H1 (cell line): Measurements from ENCODE around the gene SCARB1. TPM values are rescaled to one million over a fixed set of nuclear protein-coding genes. Genes with fewer than 3 reads are reported as not detected.
A peak's percentile ranks its signal among the peaks of the same experiment; 100 is the strongest.

Source experiments
- CTCF ChIA-PET: fragments of 300-600 bp; sonication (Branson Sonifier 250); formaldehyde crosslinking; loops from one replicate; lab custom pipeline; 2021; ENCODE audit not compliant: partially characterized antibody; lab: Charles Lee
- POLR2A ChIA-PET: fragments of 300-600 bp; sonication (Branson Sonifier 250); formaldehyde crosslinking; loops from one replicate; lab custom pipeline; 2021; ENCODE audit warnings: inconsistent platforms; ENCODE audit not compliant: partially characterized antibody; lab: Charles Lee
- DNase-seq, 2 experiments: peaks; one replicate each; pipeline versions ENCODE4 v3.0.0 to v3.0.0-alpha.2; 2010 to 2022; ENCODE audit warnings: low spot score in 2 of 2, low read depth in 1 of 2, mixed read lengths in 1 of 2
- FAIRE-seq: peaks from 2 replicates; lab custom pipeline; 2011; peaks lifted over from hg19 to GRCh38; lab: Jason Lieb, UNC
- H2AFZ ChIP-seq: 2 replicates; pipeline ENCODE4 v1.8.1; 2012; ENCODE audit warnings: low read length, inconsistent platforms
- H2AK5ac ChIP-seq: 2 replicates; pipeline ENCODE4 v1.6.1; 2013; ENCODE audit warnings: low read depth, low read length
- H2BK120ac ChIP-seq: replicated peaks from 2 replicates; pipeline ENCODE3; 2013; ENCODE audit warnings: low read depth, low read length, inconsistent platforms
- H2BK12ac ChIP-seq: 2 replicates; pipeline ENCODE4 v1.6.1; 2013; ENCODE audit warnings: low read depth, low read length
- H2BK15ac ChIP-seq: 2 replicates; pipeline ENCODE4 v1.6.1; 2013; ENCODE audit warnings: low read length
- H2BK20ac ChIP-seq: 2 replicates; pipeline ENCODE4 v1.6.1; 2013; ENCODE audit warnings: low read length
- H2BK5ac ChIP-seq: 2 replicates; pipeline ENCODE4 v1.6.1; 2013; ENCODE audit warnings: low read depth, low read length
- H3K14ac ChIP-seq: 2 replicates; pipeline ENCODE4 v1.6.1; 2013; ENCODE audit warnings: inconsistent platforms; ENCODE audit not compliant: insufficient read length
- H3K18ac ChIP-seq: 2 replicates; pipeline ENCODE4 v1.6.1; 2013; ENCODE audit warnings: low read length; ENCODE audit errors: extremely low read depth
- H3K23ac ChIP-seq: 2 replicates; pipeline ENCODE4 v1.6.1; 2013; ENCODE audit warnings: inconsistent platforms; ENCODE audit not compliant: insufficient read length
- H3K23me2 ChIP-seq: 2 replicates; pipeline ENCODE4 v1.6.1; 2013; ENCODE audit warnings: low read depth, low read length
- H3K27ac ChIP-seq: 2 replicates; pipeline ENCODE4 v1.6.1; 2011; ENCODE audit warnings: low read depth, low read length, inconsistent platforms
- H3K27me3 ChIP-seq, 4 experiments: replicated peaks in 1 of 4; 1 replicate in 1 of 4; 2 replicates in 3 of 4; pipeline versions ENCODE4 v1.6.1 to v1.8.1; 2011 to 2013; ENCODE audit warnings: low read length in 3 of 4, mild to moderate bottlenecking in 3 of 4, inconsistent platforms in 2 of 4, mixed read lengths in 2 of 4, moderate library complexity in 1 of 4; ENCODE audit not compliant: control insufficient read depth in 3 of 4, insufficient read depth in 3 of 4; ENCODE audit errors: extremely low read depth in 1 of 4
- H3K36me3 ChIP-seq, 4 experiments: 2 replicates each; pipeline versions ENCODE4 v1.6.1 to v1.8.1; 2011 to 2013; ENCODE audit warnings: mild to moderate bottlenecking in 4 of 4, low read length in 3 of 4, moderate library complexity in 2 of 4, control low read depth in 1 of 4, inconsistent platforms in 1 of 4; ENCODE audit not compliant: insufficient read depth in 4 of 4, control insufficient read depth in 2 of 4
- H3K4ac ChIP-seq: replicated peaks from 2 replicates; pipeline ENCODE3; 2013; ENCODE audit warnings: low read length, low read depth, mixed read lengths, inconsistent platforms; ENCODE audit not compliant: insufficient read length
- H3K4me1 ChIP-seq, 4 experiments: replicated peaks in 1 of 4; 1 replicate in 1 of 4; 2 replicates in 3 of 4; pipeline versions ENCODE4 v1.6.1 to v1.8.1; 2011 to 2013; ENCODE audit warnings: low read length in 3 of 4, inconsistent platforms in 2 of 4, mixed read lengths in 1 of 4; ENCODE audit not compliant: insufficient read depth in 4 of 4, control insufficient read depth in 3 of 4
- H3K4me2 ChIP-seq, 2 experiments: 2 replicates each; pipeline versions ENCODE4 v1.6.1 to v1.8.1; 2011 to 2013; ENCODE audit warnings: low read depth in 2 of 2, low read length in 2 of 2, control low read depth in 1 of 2, inconsistent platforms in 1 of 2, mild to moderate bottlenecking in 1 of 2; ENCODE audit not compliant: insufficient read depth in 1 of 2
- H3K4me3 ChIP-seq, 4 experiments: fragments of 200-600, 300-600 bp in 1 of 4; sonication (generic), shearing (Covaris generic), sonication (Bioruptor Twin) in 1 of 4; 2 replicates each; pipeline versions ENCODE4 v1.5.1 to v1.8.1; 2011 to 2016; ENCODE audit warnings: low read length in 4 of 4, low read depth in 3 of 4, control low read depth in 2 of 4, inconsistent platforms in 2 of 4, mild to moderate bottlenecking in 2 of 4, mixed read lengths in 1 of 4, moderate library complexity in 1 of 4; ENCODE audit not compliant: insufficient read depth in 2 of 4; ENCODE audit errors: extremely low read depth in 1 of 4
- H3K56ac ChIP-seq: replicated peaks from 2 replicates; pipeline ENCODE3; 2013; ENCODE audit warnings: low read depth, mild to moderate bottlenecking, mixed read lengths, low read length, inconsistent platforms; ENCODE audit not compliant: insufficient read length
- H3K79me1 ChIP-seq: 2 replicates; pipeline ENCODE4 v1.6.1; 2013; ENCODE audit warnings: low read depth, low read length, control low read depth
- H3K79me2 ChIP-seq, 2 experiments: 2 replicates each; pipeline versions ENCODE4 v1.6.1 to v1.8.1; 2012 to 2013; ENCODE audit warnings: low read length in 2 of 2, mild to moderate bottlenecking in 2 of 2, inconsistent platforms in 1 of 2; ENCODE audit not compliant: insufficient read depth in 2 of 2, control insufficient read depth in 1 of 2
- H3K9ac ChIP-seq, 4 experiments: replicated peaks in 1 of 4; 1 replicate in 1 of 4; 2 replicates in 3 of 4; pipeline versions ENCODE4 v1.6.1 to v1.8.1; 2011 to 2013; ENCODE audit warnings: low read depth in 3 of 4, low read length in 3 of 4, control low read depth in 2 of 4, mild to moderate bottlenecking in 2 of 4, moderate library complexity in 2 of 4, inconsistent platforms in 1 of 4; ENCODE audit errors: extremely low read depth in 1 of 4
- H3K9me3 ChIP-seq, 2 experiments: 2 replicates each; pipeline versions ENCODE4 v1.6.1 to v1.8.1; 2012 to 2013; ENCODE audit warnings: mild to moderate bottlenecking in 2 of 2, moderate library complexity in 2 of 2, control low read depth in 1 of 2, inconsistent platforms in 1 of 2, low read depth in 1 of 2, low read length in 1 of 2, mixed read lengths in 1 of 2; ENCODE audit not compliant: insufficient read depth in 2 of 2
- H4K20me1 ChIP-seq, 2 experiments: replicated peaks in 1 of 2; 2 replicates each; pipeline versions ENCODE3 to v1.8.1; 2011 to 2013; ENCODE audit warnings: inconsistent platforms in 2 of 2, low read length in 2 of 2, mild to moderate bottlenecking in 1 of 2; ENCODE audit not compliant: insufficient read depth in 2 of 2, control insufficient read depth in 1 of 2
- H4K5ac ChIP-seq: 2 replicates; pipeline ENCODE4 v1.6.1; 2013; ENCODE audit warnings: low read length, low read depth, mixed read lengths, inconsistent platforms; ENCODE audit not compliant: insufficient read length
- H4K8ac ChIP-seq: 2 replicates; pipeline ENCODE4 v1.8.0; 2013; ENCODE audit warnings: mild to moderate bottlenecking, moderate library complexity, low read length, inconsistent platforms; ENCODE audit not compliant: insufficient read depth; ENCODE audit errors: extremely low read depth
- H4K91ac ChIP-seq: replicated peaks from 2 replicates; pipeline ENCODE3; 2013; ENCODE audit warnings: low read length, mixed read lengths, inconsistent platforms; ENCODE audit not compliant: insufficient read length
- BCL11A ChIP-seq, 2 experiments: IDR thresholded peaks; one replicate each; pipeline ENCODE4 v1.6.1; 2011; ENCODE audit warnings: low read depth in 2 of 2, low read length in 2 of 2, mild to moderate bottlenecking in 2 of 2
- BRCA1 ChIP-seq: IDR thresholded peaks from 2 replicates; pipeline ENCODE4 v1.6.1; 2012; ENCODE audit warnings: low read depth, low read length, improper control_type of control experiment
- CBX8 ChIP-seq: fragments of 300-800, 300-1000 bp; sonication (generic); IDR thresholded peaks from 2 replicates; pipeline ENCODE4 v1.7.1; 2016; ENCODE audit warnings: low read depth, low read length, borderline replicate concordance
- CREB1 ChIP-seq: IDR thresholded peaks from 2 replicates; pipeline ENCODE4 v1.6.1; 2012; ENCODE audit warnings: inconsistent platforms
- EGR1 ChIP-seq: IDR thresholded peaks from 2 replicates; pipeline ENCODE4 v1.6.1; 2011; ENCODE audit warnings: low read depth, low read length, borderline replicate concordance
- JUN ChIP-seq: IDR thresholded peaks from 2 replicates; pipeline ENCODE4 v1.6.1; 2011; ENCODE audit warnings: low read depth, mild to moderate bottlenecking, improper control_type of control experiment, low read length
- PHF8 ChIP-seq: fragments of 200-600 bp; sonication (generic); conservative IDR thresholded peaks from 2 replicates; pipeline ENCODE4 v1.7.1; 2012; ENCODE audit warnings: low read depth, mild to moderate bottlenecking, inconsistent platforms, low read length, moderate library complexity
- POU5F1 ChIP-seq: IDR thresholded peaks from 2 replicates; pipeline ENCODE4 v1.6.1; 2011; ENCODE audit warnings: low read depth, mild to moderate bottlenecking, low read length, moderate library complexity
- TAF1 ChIP-seq: IDR thresholded peaks from 2 replicates; pipeline ENCODE4 v1.6.1; 2011; ENCODE audit warnings: mild to moderate bottlenecking, low read depth, low read length
- WGBS, 2 experiments: shearing (Covaris generic) in 1 of 2; methylation state at CpG; one replicate each; pipeline versions ENCODE4 v1.1.6 to v1.1.7; 2013 to 2015; ENCODE audit warnings: low lambda C conversion rate in 2 of 2, mixed read lengths in 2 of 2, inconsistent platforms in 1 of 2, low coverage in 1 of 2, missing lambda C conversion rate in 1 of 2; ENCODE audit not compliant: insufficient replicate concordance in 2 of 2, insufficient coverage in 1 of 2, insufficient read length in 1 of 2; ENCODE audit errors: extremely low coverage in 1 of 2, missing lambda C conversion rate in 1 of 2; 5-methylcytosine and 5-hydroxymethylcytosine counted together
- polyA plus RNA-seq, 7 experiments: library from polyadenylated mRNA; depleted of rRNA in 3 of 7; stranded (reverse) in 5 of 7; unstranded in 2 of 7; fragments of >200 nt in 5 of 7; fragments of 200-250 nt in 2 of 7; gene quantifications; 1 replicate in 5 of 7; 2 replicates in 1 of 7; 4 replicates in 1 of 7; pipeline versions ENCODE4 v1.2.1 to v1.2.3, GENCODE V29; 2011 to 2013; ENCODE audit warnings: missing spikeins in 2 of 7, mixed read lengths in 2 of 7
- total RNA-seq: library from RNA; stranded (reverse); fragmentation: NEBNext Ultra II Directional; extraction: Animal tissue kit (Norgen Biotek cat#: 25700); gene quantifications from 2 replicates; pipeline ENCODE4 v1.2.1, GENCODE V29; 2021

Gene SCARB1
- total and polyA plus RNA-seq, 2 of the 8 experiments (the other 6 are each of a cell fraction or from before 2014, with no cell fraction given), result 45.3 to 57.1 TPM

DNA sequence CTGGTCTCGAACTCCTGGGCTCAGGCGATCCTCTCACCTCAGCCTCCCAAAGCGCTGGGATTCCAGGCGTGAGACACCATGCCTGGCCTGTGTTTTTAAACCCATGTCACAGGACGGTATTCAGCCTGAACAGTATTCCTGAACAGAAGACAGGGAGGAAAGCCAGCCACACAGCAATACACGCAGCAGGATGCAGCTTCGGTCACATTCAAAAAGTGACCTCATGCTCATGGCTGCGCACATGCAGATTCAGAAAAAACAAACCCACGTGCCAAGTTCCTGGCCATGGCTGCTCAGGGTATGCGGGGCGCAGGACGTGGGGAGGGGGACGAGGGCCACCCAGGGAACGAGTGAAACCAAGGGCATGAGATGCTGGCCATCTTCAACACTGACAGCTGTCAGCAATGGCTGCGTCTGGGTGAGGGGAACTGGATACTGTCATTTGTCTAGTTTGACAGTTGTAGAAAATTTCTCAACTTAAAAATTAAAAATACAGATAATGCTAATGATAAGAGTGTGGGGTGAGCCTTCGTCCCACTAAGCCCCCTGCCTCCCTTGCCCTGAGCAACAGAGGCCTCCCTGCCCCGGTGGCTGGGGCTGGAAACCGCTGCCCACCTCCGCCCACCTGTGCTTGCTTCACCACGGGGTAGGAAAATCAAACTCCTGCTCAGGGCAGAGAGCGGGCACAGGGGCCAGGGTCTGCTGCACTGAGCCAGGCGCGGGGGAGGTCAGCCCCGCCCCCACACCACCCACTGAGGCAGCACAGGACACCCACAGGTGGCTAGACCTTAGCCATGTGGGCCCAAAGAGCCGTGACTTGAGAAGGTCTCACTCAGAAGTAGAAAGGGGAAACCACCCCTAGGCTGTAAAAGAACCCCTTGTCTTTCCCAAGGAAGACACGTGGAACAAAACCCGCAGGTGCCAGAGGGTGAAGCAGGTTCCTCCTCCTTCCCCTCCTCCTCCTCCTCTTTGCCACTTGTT is 84.2 kb downstream of the SCARB1 start:
- Histone ChIP-seq H4K5ac (no peak overlapping the region), H4K20me1 (no peaks in the 10 kb centered on the region), H2BK20ac (no peak overlapping the region), H3K18ac (no peak overlapping the region), H3K9ac (no peak overlapping the region), H3K23ac (no peak overlapping the region), H3K56ac (no peak overlapping the region), H3K36me3 (no peaks in the 10 kb centered on the region), H3K4ac (no peak overlapping the region), H2AK5ac (0 out of 2 replicates have a peak overlapping the region, but pooled peaks have one; percentile 53), H3K23me2 (no peaks in the 10 kb centered on the region; the same call in 1 of the 2 replicates), H4K8ac (no peak overlapping the region), H3K79me2 (no peaks in the 10 kb centered on the region), H3K27me3 (no peaks in the 10 kb centered on the region; a peak in 1 of 7 replicates), H3K4me3 (no peak overlapping the region), H2BK120ac (no peak overlapping the region), H3K4me1 (no peaks in the 10 kb centered on the region), H3K27ac (no peak overlapping the region), H3K79me1 (no peaks in the 10 kb centered on the region), H2BK12ac (no peak overlapping the region), H2AFZ (no peak overlapping the region), H3K14ac (no peak overlapping the region), H3K4me2 (no peak overlapping the region), H2BK15ac (no peak overlapping the region), H3K9me3 (no peaks in the 10 kb centered on the region), H2BK5ac (no peak overlapping the region), H4K91ac (no peak overlapping the region)
- 86% methylated on average over 24 of the region's 27 CpGs; no CpG with 5 or more reads in 1 of the 2 experiments for WGBS, 2 experiments
- FAIRE-seq (no peak), DNase-seq (no peak)
- TF ChIP-seq CREB1 (no peak), EGR1 (no peak), JUN (no peak), CBX8 (no peak), BCL11A (IDR thresholded peaks at IDR 0.05; ENCODE audit: low read depth in 2 of 2, low read length in 2 of 2) (no peak), PHF8 (no peak), TAF1 (no peak), BRCA1 (no peak), POU5F1 (no peak)
- ChIA-PET POLR2A (no interaction called here), CTCF (interaction anchor here (0.8 to 2.7 kb wide), 6 partner anchors 8 to 256 kb away, joined by 3 to 12 read pairs (median 6); no protein-coding TSS in a partner anchor)
